Neural progenitor cell (in vitro differentiated cells): ENCODE measurements around the gene CDH13. TPM values are rescaled to one million over a fixed set of nuclear protein-coding genes. Genes with fewer than 3 reads are reported as not detected.

Experiments
- DNase-seq: peaks from one replicate; pipeline ENCODE4 v3.0.0-alpha.2; 2016; ENCODE audit warnings: low spot score
- H2AFZ ChIP-seq: fragments of 200-600 bp; sonication (generic); replicated peaks from 2 replicates; pipeline ENCODE4 v1.6.1; 2016; ENCODE audit warnings: antibody characterized with exemption
- H3F3A ChIP-seq: fragments of 200-600 bp; sonication (generic); 2 replicates; pipeline ENCODE4 v1.6.1; 2016; ENCODE audit warnings: antibody characterized with exemption, low read depth
- H3K27ac ChIP-seq: fragments of 200-600 bp; sonication (generic); 2 replicates; pipeline ENCODE4 v1.5.1; 2016; ENCODE audit warnings: mild to moderate bottlenecking
- H3K27me3 ChIP-seq: fragments of 200-600 bp; sonication (generic); 2 replicates; pipeline ENCODE4 v1.6.1; 2016; ENCODE audit warnings: mild to moderate bottlenecking, moderate library complexity
- H3K36me3 ChIP-seq: fragments of 200-600 bp; sonication (generic); 2 replicates; pipeline ENCODE4 v1.5.1; 2016
- H3K4me1 ChIP-seq: fragments of 200-600 bp; sonication (generic); 2 replicates; pipeline ENCODE4 v1.6.1; 2016; ENCODE audit warnings: mixed run types
- H3K4me2 ChIP-seq: fragments of 200-600 bp; sonication (generic); 2 replicates; pipeline ENCODE4 v1.6.1; 2016
- H3K4me3 ChIP-seq: fragments of 200-600 bp; sonication (generic); 2 replicates; pipeline ENCODE4 v1.5.1; 2016
- H3K79me2 ChIP-seq: fragments of 200-600 bp; sonication (generic); 2 replicates; pipeline ENCODE4 v1.6.1; 2016; ENCODE audit warnings: low read depth
- H3K9ac ChIP-seq: fragments of 200-600 bp; sonication (generic); 2 replicates; pipeline ENCODE4 v1.6.1; 2016
- H3K9me3 ChIP-seq: fragments of 200-600 bp; sonication (generic); 2 replicates; pipeline ENCODE4 v1.5.1; 2016; ENCODE audit warnings: low read depth
- H4K20me1 ChIP-seq: fragments of 200-600 bp; sonication (generic); 2 replicates; pipeline ENCODE4 v1.6.1; 2016; ENCODE audit warnings: low read depth
- H3K27ac Mint-ChIP-seq: 3 replicates; pipeline ENCODE4 v1.8.0; 2021; ENCODE audit warnings: mixed read lengths
- H3K27me3 Mint-ChIP-seq: 2 replicates; pipeline ENCODE4 v1.8.0; 2022; ENCODE audit warnings: low read depth, mild to moderate bottlenecking, inconsistent platforms, moderate library complexity, mixed read lengths; ENCODE audit not compliant: insufficient read depth
- H3K36me3 Mint-ChIP-seq: 3 replicates; pipeline ENCODE4 v1.8.0; 2021; ENCODE audit warnings: mixed read lengths
- H3K4me1 Mint-ChIP-seq: 3 replicates; pipeline ENCODE4 v1.8.0; 2021; ENCODE audit warnings: mixed read lengths
- H3K4me3 Mint-ChIP-seq: 3 replicates; pipeline ENCODE4 v1.8.0; 2021; ENCODE audit warnings: mild to moderate bottlenecking, moderate library complexity, mixed read lengths
- H3K9me3 Mint-ChIP-seq: 3 replicates; pipeline ENCODE4 v1.8.0; 2020; ENCODE audit warnings: mixed read lengths
- EZH2 ChIP-seq: fragments of 200-600 bp; sonication (generic); IDR thresholded peaks from 2 replicates; pipeline ENCODE4 v1.6.1; 2017; ENCODE audit warnings: antibody characterized with exemption, mild to moderate bottlenecking, moderate library complexity
- EZH2phosphoT487 ChIP-seq: fragments of 200-600 bp; sonication (generic); IDR thresholded peaks from 2 replicates; pipeline ENCODE4 v1.6.1; 2017; ENCODE audit warnings: antibody characterized with exemption
- total RNA-seq: library from RNA; depleted of rRNA; stranded (reverse); fragments of >200 nt; gene quantifications from 2 replicates; pipeline ENCODE4 v1.2.3, GENCODE V29; 2015; ENCODE audit warnings: low replicate concordance
- TF ChIP-seq, protein P1 (sequence below): fragments of 200-600 bp; sonication (generic); IDR thresholded peaks from 2 replicates; pipeline ENCODE4 v1.5.1; 2017; ENCODE audit warnings: antibody characterized with exemption, mild to moderate bottlenecking

Gene CDH13
- total RNA-seq, 1 donor from 2014 or later: 3.0 TPM

DNA sequence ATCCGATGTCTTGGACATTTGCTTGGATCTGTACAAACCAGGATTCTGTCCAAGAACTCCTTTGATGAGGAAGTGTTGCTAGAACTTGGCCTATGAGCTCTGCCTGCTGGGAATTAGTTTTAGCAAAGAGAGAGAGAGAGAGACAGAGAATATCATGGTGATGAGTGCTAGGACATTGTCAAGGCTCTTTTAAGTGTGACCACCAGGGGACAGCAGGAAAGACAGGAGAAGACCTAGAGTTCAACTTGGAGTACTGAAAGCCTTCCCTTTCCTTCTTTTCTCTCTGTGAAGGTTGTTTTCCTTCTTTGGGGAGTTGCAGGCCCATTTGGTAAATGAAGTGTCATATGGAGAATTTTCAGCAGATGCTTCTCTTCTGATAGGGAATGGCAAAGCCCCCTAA, 791.8 kb downstream of the CDH13 start:
- Histone ChIP-seq H3K4me1 (no peaks in the 10 kb centered on the region), H3K79me2 (no peaks in the 10 kb centered on the region), H3K4me3 (no peak overlapping the region), H3K9me3 (no peaks in the 10 kb centered on the region), H3K36me3 (no peaks in the 10 kb centered on the region), H3K27me3 (peaks cover 41% of the 10 kb centered on the region), H4K20me1 (no peaks in the 10 kb centered on the region), H3K9ac (no peak overlapping the region), H2AFZ (no peak overlapping the region), H3F3A (no peaks in the 10 kb centered on the region), H3K4me2 (no peak overlapping the region), H3K27ac (no peak overlapping the region)
- no peak for DNase-seq
- H3K4me3 Mint-ChIP-seq: no peak overlapping the region
- no peaks in the 10 kb centered on the region for H3K36me3 Mint-ChIP-seq
- H3K9me3 Mint-ChIP-seq: no peaks in the 10 kb centered on the region
- TF ChIP-seq EZH2: no peak
- TF ChIP-seq, protein P1, sequence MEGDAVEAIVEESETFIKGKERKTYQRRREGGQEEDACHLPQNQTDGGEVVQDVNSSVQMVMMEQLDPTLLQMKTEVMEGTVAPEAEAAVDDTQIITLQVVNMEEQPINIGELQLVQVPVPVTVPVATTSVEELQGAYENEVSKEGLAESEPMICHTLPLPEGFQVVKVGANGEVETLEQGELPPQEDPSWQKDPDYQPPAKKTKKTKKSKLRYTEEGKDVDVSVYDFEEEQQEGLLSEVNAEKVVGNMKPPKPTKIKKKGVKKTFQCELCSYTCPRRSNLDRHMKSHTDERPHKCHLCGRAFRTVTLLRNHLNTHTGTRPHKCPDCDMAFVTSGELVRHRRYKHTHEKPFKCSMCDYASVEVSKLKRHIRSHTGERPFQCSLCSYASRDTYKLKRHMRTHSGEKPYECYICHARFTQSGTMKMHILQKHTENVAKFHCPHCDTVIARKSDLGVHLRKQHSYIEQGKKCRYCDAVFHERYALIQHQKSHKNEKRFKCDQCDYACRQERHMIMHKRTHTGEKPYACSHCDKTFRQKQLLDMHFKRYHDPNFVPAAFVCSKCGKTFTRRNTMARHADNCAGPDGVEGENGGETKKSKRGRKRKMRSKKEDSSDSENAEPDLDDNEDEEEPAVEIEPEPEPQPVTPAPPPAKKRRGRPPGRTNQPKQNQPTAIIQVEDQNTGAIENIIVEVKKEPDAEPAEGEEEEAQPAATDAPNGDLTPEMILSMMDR: peak; percentile 17
- peaks cover 2% of the 10 kb centered on the region for H3K27me3 Mint-ChIP-seq
- H3K4me1 Mint-ChIP-seq: no peaks in the 10 kb centered on the region
- no peak overlapping the region for H3K27ac Mint-ChIP-seq

DNA sequence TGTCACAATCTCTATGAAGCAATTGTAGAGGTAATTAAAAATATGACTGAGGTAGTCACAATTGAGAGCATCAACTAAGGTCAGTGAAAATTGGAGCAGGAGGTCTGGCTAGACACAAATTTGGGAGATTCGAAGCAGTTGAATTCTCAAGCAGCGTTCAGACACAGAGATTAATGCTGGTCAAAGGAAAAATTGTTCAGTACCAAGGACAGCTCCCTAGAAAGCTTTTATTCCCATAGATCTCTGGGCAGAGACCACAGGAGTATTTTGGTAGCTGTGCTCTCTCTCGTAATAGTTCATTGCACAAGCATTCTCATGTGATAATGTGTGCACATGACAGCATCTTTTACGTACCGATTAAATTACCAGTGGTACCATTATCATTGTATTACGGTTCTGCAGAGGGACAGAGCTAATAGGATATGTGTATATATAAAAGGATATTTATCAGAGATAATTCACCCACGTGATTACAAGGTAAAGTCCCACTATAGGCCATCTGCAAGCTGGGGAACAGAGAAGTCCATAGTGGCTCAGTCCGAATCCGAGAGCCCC, 793.5 kb downstream of the CDH13 start:
- H3K36me3 Mint-ChIP-seq: no peaks in the 10 kb centered on the region
- H3K4me2 ChIP-seq: no peak overlapping the region
- peaks cover 2% of the 10 kb centered on the region for H3K27me3 Mint-ChIP-seq
- no peaks in the 10 kb centered on the region for H3K9me3 Mint-ChIP-seq
- TF ChIP-seq EZH2phosphoT487 (no peak), EZH2 (no peak)
- TF ChIP-seq, protein P1: no peak
- DNase-seq: peak; percentile 74
- no peaks in the 10 kb centered on the region for H3F3A ChIP-seq
- no peaks in the 10 kb centered on the region for H3K4me1 Mint-ChIP-seq
- H3K36me3 ChIP-seq: no peaks in the 10 kb centered on the region
- no peaks in the 10 kb centered on the region for H3K4me1 ChIP-seq
- H3K27ac Mint-ChIP-seq: no peak overlapping the region
- no peaks in the 10 kb centered on the region for H4K20me1 ChIP-seq
- H3K79me2 ChIP-seq: no peaks in the 10 kb centered on the region
- no peaks in the 10 kb centered on the region for H3K9me3 ChIP-seq
- H2AFZ ChIP-seq: no peak overlapping the region
- H3K4me3 ChIP-seq: no peak overlapping the region
- H3K9ac ChIP-seq: no peak overlapping the region
- H3K4me3 Mint-ChIP-seq: no peak overlapping the region
- no peak overlapping the region for H3K27ac ChIP-seq
- peaks cover 30% of the 10 kb centered on the region for H3K27me3 ChIP-seq

DNA sequence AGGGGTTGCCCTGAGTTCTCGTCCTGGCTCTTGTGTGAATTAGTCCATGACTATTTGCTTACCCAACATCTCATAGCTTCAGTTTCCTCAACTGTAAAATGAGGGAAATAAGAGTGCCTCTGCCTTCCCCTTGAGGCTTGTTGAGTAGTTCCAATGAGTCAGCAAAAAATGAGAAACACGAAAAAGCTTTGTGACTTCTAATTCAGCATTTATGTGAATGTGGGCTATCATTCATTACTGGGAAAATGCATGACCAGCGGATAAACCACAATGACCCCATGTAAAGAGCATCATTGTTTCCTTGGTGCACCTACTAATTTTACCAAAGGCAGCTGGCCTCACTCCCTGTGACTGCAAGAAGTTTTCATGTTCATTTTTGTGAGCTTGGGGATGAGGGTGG, 806.4 kb downstream of the CDH13 start:
- Histone ChIP-seq H3K9ac (no peak overlapping the region), H3K27ac (no peak overlapping the region), H3K4me2 (no peak overlapping the region), H3K4me1 (no peaks in the 10 kb centered on the region), H3K9me3 (no peaks in the 10 kb centered on the region), H3K36me3 (no peaks in the 10 kb centered on the region), H3F3A (no peaks in the 10 kb centered on the region), H4K20me1 (no peaks in the 10 kb centered on the region), H3K4me3 (no peak overlapping the region), H3K79me2 (no peaks in the 10 kb centered on the region), H2AFZ (no peak overlapping the region), H3K27me3 (no peaks in the 10 kb centered on the region)
- no peak overlapping the region for H3K4me3 Mint-ChIP-seq
- TF ChIP-seq EZH2phosphoT487: no peak
- no peak for TF ChIP-seq EZH2
- TF ChIP-seq, protein P1: no peak
- H3K9me3 Mint-ChIP-seq: no peaks in the 10 kb centered on the region
- H3K4me1 Mint-ChIP-seq: no peaks in the 10 kb centered on the region
- no peaks in the 10 kb centered on the region for H3K27me3 Mint-ChIP-seq
- no peaks in the 10 kb centered on the region for H3K36me3 Mint-ChIP-seq
- H3K27ac Mint-ChIP-seq: no peak overlapping the region
- no peak for DNase-seq
